ENCODE data around the gene PPP4R1. TPM values are rescaled to one million over a fixed set of nuclear protein-coding genes. Genes with fewer than 3 reads are reported as not detected.

Gene PPP4R1
- total RNA-seq, 1 experiment from 2014 or later = 106 TPM

DNA sequence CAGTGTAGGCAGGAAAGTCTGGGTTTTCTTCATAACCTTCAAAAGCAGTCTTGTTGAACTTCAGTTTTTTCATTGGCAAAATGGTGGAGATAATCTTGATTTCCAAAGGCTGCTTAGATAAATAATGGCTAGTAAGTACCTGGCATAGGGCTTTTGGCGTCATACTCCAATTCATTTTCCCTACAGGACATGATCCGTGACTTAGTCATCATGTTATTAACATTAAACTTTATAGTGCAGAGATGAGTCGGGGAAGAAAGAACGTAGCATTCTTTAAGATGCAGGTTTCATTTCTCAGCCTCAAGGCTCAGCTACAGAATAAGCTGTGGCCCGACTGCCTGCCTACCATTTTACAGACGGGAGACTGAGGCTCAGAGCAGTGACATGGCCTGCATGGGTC is 75.1 kb downstream of the PPP4R1 start:
- Mint-ChIP-seq H3K4me3 (no peak overlapping the region; a peak in 1 of 5 replicates), H3K4me1 (peaks cover 16% of the 10 kb centered on the region in 2 experiments), H3K36me3 (ENCODE audit: insufficient read depth in 1 of 3, low read depth in 3 of 3) (peaks cover 17 to 27% (median 20%) of the 10 kb centered on the region in 3 experiments; a peak in 6 of 7 replicates), H3K9me3 (no peaks in the 10 kb centered on the region), H3K27me3 (ENCODE audit: low read depth) (no peaks in the 10 kb centered on the region), H3K27ac (no peak overlapping the region)
- Histone ChIP-seq H2BK5ac (ENCODE audit: insufficient read length, low read length) (no peak overlapping the region), H3K4me2 (ENCODE audit: insufficient read depth, insufficient read length, low read length) (no peak overlapping the region), H3K23ac (ENCODE audit: insufficient read length, low read depth, low read length) (no peak overlapping the region), H3K9me3 (ENCODE audit: control insufficient read depth, low read depth, low read length) (no peaks in the 10 kb centered on the region), H4K8ac (replicated peaks; ENCODE audit: insufficient read length, low read depth, low read length) (no peak overlapping the region), H4K91ac (ENCODE audit: insufficient read length, low read depth, low read length) (no peak overlapping the region), H3K27ac (ENCODE audit: insufficient read length, low read depth, low read length) (no peak overlapping the region), H3K27me3 (ENCODE audit: insufficient read depth, low read length) (no peaks in the 10 kb centered on the region), H2AFZ (ENCODE audit: low read length) (no peak overlapping the region), H3K79me2 (ENCODE audit: insufficient read depth, low read length) (no peaks in the 10 kb centered on the region), H2BK15ac (ENCODE audit: low read depth, low read length) (no peak overlapping the region), H2BK20ac (ENCODE audit: low read depth, low read length, poor library complexity, severe bottlenecking) (no peak overlapping the region), H3K4ac (ENCODE audit: low read depth, low read length) (no peak overlapping the region), H3K14ac (ENCODE audit: insufficient read depth, low read length) (no peak overlapping the region), H3K79me1 (ENCODE audit: insufficient read depth, low read depth, low read length, poor library complexity, severe bottlenecking) (no peaks in the 10 kb centered on the region), H3K4me1 (ENCODE audit: insufficient read depth, low read length) (no peaks in the 10 kb centered on the region; the same call in 1 of the 2 replicates), H3K9ac (ENCODE audit: extremely low read depth, insufficient read length, low read length) (no peak overlapping the region), H3T11ph (ENCODE audit: low read length) (no peak overlapping the region), H3K18ac (ENCODE audit: insufficient read length, low read depth, low read length) (no peak overlapping the region), H3K23me2 (ENCODE audit: insufficient read length, low read depth, low read length, poor library complexity, severe bottlenecking) (no peaks in the 10 kb centered on the region), H4K5ac (ENCODE audit: insufficient read length, low read depth, low read length) (no peak overlapping the region), H2BK120ac (ENCODE audit: low read depth, low read length, poor library complexity, severe bottlenecking) (no peak overlapping the region), H2BK12ac (ENCODE audit: insufficient read length, low read depth, low read length) (no peak overlapping the region), H4K20me1 (ENCODE audit: control insufficient read depth, insufficient read depth, insufficient read length) (no peaks in the 10 kb centered on the region), H3K56ac (ENCODE audit: insufficient read length, low read depth, low read length) (no peak overlapping the region), H2AK5ac (ENCODE audit: insufficient read length, low read length) (no peak overlapping the region)
- DNase-seq = no peak
- TF ChIP-seq, protein P1, sequence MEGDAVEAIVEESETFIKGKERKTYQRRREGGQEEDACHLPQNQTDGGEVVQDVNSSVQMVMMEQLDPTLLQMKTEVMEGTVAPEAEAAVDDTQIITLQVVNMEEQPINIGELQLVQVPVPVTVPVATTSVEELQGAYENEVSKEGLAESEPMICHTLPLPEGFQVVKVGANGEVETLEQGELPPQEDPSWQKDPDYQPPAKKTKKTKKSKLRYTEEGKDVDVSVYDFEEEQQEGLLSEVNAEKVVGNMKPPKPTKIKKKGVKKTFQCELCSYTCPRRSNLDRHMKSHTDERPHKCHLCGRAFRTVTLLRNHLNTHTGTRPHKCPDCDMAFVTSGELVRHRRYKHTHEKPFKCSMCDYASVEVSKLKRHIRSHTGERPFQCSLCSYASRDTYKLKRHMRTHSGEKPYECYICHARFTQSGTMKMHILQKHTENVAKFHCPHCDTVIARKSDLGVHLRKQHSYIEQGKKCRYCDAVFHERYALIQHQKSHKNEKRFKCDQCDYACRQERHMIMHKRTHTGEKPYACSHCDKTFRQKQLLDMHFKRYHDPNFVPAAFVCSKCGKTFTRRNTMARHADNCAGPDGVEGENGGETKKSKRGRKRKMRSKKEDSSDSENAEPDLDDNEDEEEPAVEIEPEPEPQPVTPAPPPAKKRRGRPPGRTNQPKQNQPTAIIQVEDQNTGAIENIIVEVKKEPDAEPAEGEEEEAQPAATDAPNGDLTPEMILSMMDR (conservative IDR thresholded peaks at IDR 0.05) = no peak
- WGBS (ENCODE audit: extremely low coverage, insufficient read length, low lambda C conversion rate) = no CpG with 5 or more reads among the region's 6 CpGs

Data from H9 (cell line).